GM18520 (cell line): ENCODE results near the gene ABHD18.
"Not testable (repeated sequence)": the region's sequence is repeated elsewhere in the genome, so short reads cannot be mapped to it uniquely, and the experiment has no call there.

Experiments used
- ATAC-seq: cut with Tn5 transposase; IDR thresholded peaks from one replicate; pipeline ENCODE4 v1.9.1; 2021; ENCODE audit not compliant: unreplicated experiment

ABHD18 gene

DNA sequence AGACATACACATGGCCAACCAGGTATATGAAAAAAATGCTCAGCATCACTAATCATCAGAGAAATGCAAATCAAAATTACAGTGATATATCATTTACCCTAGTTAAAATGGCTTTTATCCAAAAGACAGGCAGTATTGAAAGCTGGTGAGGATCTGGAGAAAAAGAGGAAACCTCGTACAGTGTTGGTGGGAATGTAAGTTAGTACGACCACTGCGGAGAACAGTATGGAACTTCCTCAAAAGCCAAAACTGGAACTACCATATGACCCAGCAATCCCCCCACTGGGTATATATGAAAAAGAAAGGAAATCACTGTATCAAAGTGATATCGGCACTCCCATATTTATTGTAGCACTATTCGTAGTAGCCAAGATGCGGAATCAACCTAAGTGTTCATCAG lies 23.4 kb downstream of the ABHD18 start:
- ATAC-seq = no peak

DNA sequence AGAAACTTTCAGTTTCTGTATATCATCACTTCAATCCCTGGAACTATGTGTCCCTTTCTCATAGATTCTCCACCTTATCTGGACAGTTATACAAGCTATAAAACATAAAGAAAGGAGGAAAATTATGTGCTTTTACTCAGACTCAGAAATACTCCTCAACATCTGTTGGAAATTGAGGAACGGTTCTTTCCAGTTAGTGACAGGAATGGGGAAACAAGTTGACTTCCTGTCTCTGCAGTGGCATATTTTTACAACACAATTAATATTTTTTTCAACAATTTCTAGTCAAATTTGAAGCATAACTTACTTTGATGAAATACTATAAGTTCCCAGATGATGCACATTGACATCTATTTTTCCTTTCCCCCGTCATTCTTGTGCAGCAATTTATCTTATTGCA lies 27.9 kb downstream of the ABHD18 start:
- no peak for ATAC-seq

DNA sequence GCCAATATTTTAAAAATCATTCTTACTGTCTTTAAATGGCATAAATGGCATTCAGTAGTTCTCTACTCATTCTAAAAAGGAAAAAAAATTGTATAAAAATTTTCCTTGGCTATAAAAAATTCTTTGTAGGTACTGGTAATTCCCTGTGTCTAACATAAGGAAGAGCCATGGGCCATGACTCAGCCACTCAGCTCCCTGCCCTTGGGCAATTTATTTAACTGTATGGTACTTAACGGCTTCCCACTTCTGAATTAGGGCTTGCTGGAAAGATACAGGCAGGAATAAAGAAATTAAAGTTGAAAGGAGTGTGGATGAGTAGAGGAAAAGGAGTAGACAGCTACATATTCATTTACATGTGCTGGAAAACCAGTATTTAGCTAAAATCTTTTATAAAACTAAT lies 30.6 kb downstream of the ABHD18 start:
- ATAC-seq = no peak

GRCh38 chr4:127996521-127996920 lies 31.3 kb downstream of the ABHD18 start:
- not testable (repeated sequence) for ATAC-seq

- ATAC-seq = peak; percentile 98
Observed at GRCh38 chr4:127997534-127998388, 32.6 kb downstream of the ABHD18 start.

DNA sequence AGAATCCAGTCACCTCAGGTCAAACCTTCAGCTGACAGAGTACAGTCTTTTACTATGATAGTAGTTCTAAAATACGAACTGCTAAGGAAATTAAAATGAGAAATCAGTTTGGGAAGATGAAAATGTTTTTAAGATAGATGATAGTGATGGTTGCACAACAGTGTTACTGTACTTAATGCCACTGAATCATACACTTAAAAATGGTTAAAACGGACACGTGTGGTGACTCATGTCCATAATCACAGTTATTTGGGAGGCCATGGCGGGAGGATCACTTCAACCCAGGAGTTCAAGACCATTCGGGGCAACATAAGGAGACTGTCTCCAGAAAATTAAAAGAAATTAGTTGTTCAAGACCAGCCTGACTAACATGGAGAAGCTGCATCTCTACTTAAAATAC lies 41.4 kb downstream of the ABHD18 start:
- no peak for ATAC-seq

DNA sequence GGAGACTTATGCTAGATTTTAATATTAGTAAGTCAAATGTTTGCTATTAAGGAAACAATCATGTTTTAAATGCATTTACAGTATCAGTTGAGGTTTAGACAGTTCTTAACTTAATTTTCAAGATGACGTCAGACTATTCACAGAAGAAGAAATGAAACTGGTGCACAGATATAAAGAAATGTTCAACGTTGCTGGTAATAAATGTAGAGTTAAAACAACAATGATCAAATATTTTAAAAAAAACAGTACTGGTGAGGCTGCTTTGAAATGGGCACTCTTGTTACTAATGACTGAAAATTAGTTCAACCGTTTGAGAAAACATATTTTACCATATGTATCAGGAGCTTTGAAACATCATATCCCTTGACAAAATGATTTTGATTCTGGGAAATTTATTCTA lies 44.2 kb downstream of the ABHD18 start:
- ATAC-seq = no peak

DNA sequence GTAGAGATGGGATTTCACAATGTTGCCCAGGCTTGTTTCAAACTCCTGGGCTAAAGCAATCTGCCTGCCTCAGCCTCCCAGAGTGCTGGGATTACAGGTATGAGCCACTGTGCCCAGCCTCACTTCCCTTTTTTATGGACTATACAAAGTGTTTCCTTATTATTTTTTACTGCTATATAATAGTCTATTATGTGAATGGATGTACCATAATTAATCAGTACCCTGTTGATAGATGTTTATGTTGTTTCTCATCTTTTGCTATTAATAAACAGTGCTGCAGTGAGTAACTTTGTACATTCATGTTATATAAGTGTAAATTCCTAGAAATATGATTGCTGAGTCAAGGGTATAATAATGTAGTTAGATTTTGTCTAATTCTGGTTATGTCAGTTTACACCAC lies 60.1 kb downstream of the ABHD18 start:
- no peak for ATAC-seq

DNA sequence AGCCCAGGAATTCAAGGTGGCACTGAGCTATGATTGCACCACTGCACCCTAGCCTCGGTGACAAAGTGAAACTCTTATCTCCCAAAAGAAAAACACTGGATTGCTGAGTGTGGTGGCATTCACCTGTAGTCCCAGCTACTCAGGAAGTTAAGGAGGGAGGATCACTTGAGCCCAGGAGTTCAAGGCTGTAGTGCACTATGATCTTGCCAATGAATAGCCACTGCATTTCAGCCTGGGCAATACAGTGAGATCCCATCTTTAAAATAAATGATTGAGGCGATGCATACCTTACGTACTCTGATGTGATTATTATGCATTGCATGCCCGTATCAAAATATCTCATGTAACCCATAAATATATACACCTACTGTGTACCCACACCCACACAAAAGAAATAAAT lies 64.7 kb downstream of the ABHD18 start:
- no peak for ATAC-seq

DNA sequence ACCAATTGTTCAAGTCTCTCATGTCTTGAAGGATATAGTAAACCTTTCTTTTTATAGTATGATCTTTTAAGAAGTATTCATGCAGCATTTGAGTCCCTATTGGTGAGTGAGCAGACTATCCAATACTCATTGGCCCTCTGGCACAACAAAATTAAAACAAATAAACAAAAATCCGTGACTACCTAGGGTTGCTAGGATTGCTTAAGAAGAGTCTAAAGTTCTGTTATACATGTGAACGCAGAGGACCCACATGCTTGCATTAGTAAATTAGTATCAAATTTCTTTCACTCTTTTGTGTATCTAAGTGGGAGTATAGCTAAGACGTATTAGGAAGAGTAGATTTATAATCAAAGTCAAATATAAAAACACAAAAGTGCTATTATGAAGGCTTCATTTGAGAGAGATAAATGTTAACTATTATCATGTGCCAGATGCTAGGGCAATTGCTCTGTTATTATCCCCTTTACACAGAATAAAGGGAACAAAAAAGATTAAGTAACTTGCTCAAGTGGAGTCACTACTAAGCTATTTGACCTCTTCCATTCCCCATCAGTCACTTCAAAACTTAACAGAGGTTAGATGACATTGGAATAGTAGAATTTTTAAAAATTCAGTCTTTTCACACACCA lies 66.7 kb downstream of the ABHD18 start:
- no peak for ATAC-seq

DNA sequence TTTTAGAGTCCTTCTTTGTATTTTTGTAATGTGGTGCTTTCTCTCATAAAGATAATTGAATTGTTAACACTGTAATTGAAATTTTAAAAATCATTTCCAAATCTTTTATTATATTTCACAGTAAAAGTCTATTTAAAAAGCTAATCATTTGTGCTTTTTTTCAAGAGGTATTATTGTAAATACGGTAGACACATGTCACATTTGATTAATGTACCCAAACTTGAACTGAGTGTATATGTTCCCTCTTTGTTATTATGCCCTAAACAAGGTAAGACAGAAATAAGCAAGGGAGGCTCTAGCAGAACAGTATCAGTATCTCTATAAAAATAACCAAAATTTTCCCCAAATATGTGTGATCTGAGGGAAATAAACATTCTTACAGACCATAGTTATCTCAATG lies 74.4 kb downstream of the ABHD18 start:
- ATAC-seq = no peak

GRCh38 chr4:128047019-128047418 lies 81.8 kb downstream of the ABHD18 start:
- not testable (repeated sequence) for ATAC-seq

DNA sequence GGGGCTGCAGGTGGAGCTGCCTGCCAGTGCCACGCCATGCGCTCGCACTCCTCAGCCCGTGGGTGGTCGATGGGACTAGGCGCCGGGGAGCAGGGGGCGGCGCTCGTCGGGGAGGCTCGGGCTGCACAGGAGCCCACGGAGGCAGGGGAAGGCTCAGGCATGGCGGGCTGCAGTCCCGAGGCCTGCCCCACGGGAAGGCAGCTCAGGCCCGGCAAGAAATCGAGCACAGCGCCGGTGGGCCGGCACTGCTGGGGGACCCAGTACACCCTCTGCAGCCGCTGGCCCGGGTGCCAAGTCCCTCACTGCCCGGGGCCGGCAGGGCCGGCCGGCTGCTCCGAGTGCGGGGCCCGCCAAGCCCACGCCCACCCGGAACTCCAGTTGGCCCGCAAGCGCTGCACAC lies 82.3 kb downstream of the ABHD18 start:
- ATAC-seq = not testable (repeated sequence)

DNA sequence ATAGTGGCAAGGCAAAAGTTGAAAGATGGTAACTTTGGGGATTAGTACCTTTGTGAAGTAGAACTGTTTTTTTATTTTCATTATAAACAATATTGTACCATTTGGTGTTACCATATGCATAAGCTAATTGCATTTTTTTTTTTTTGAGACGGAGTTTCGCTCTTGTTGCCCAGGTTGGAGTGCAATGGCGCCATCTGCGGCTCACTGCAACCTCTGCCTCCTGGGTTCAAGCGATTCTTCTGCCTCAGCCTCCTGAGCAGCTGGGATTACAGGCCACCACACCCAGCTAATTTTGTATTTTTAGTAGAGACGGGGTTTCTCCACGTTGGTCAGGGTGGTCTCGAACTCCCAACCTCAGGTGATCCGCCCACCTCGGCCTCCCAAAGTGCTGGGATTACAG lies 86.0 kb downstream of the ABHD18 start:
- ATAC-seq = not testable (repeated sequence)

GRCh38 chr4:128054907-128055306 lies 89.7 kb downstream of the ABHD18 start:
- not testable (repeated sequence) for ATAC-seq

DNA sequence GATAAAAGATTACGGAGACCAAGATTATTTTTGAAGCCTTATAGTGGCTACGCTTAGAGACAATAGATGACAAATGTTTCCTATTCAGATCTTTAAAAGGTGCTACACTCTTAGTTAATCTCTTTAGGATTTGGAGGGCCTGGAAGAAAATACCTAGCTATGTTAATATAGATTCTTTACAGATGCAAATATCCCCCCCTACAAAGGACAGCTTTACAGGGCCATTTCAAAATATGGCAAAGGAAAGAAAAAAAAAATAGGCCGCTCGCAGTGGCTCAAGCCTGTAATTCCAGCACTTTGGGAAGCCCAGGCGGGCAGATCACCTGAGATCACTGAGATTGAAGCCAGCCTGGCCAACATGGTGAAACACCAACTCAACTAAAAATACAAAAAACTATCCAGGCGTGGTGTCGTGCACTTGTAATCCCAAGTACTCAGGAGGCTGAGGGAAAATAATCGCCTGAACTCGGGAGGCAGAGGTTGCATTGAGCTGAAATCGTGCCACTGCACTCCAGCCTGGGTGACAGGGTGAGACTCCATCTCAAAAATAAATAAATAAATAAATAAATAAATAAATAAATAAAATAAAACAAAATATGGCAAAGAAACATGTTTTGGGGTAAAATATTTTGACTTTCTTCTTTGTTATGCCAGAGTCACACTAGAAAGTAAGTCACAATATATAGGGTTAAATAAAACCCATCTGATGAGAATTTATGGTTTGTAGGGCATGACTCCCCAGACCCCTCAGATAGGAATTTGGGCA lies 90.4 kb downstream of the ABHD18 start:
- ATAC-seq = not testable (repeated sequence)

DNA sequence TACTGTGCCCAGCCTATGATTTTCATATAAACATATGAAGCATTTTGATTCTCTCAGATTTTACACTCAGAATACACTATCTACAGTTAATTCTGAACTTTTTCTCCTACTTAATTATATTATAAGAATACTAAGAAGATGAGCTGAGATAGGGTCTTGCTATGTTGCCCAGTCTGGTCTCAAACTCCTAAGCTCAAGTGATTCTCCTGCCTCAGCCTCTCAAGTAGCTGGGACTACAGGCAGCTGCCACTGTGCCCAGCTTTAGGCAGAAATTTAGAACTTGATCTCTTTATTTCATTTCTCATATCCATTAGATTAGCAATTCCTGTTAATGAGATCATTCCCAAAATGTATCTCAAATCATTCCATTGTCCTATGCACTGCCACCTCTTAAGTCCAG lies 91.2 kb downstream of the ABHD18 start:
- ATAC-seq = no peak

- ATAC-seq = no peak
Observed at GRCh38 chr4:128060121-128060698, 95.0 kb downstream of the ABHD18 start.

GRCh38 chr4:128060699-128061565 lies 95.7 kb downstream of the ABHD18 start, which contains the start of gene LARP1B:
Gene LARP1B (plus strand): TSS chr4:128061312. CDS start chr4:128074952, 13,640 bp downstream.
- ATAC-seq = peak; percentile 88
